Measurements from ENCODE around the gene IL17C. TPM values are rescaled to one million over a fixed set of nuclear protein-coding genes. Genes with fewer than 3 reads are reported as not detected.

IL17C gene
- total and polyA plus RNA-seq, 2 of the 8 experiments (the other 6 are each of a cell fraction or from before 2014, with no cell fraction given) = 1.1 to 1.9 TPM

- Histone ChIP-seq H3K9ac (replicated peaks in 1 of 4; ENCODE audit: extremely low read depth in 1 of 4, low read depth in 3 of 4, low read length in 3 of 4) (no peak overlapping the region), H3K4me3 (ENCODE audit: extremely low read depth in 1 of 4, insufficient read depth in 2 of 4, low read depth in 3 of 4, low read length in 4 of 4) (no peak overlapping the region), H2BK12ac (ENCODE audit: low read depth, low read length) (no peak overlapping the region), H3K4me2 (ENCODE audit: insufficient read depth in 1 of 2, low read depth in 2 of 2, low read length in 2 of 2) (no peak overlapping the region), H3K79me1 (ENCODE audit: low read depth, low read length) (no peaks in the 10 kb centered on the region), H3K23ac (ENCODE audit: insufficient read length) (no peak overlapping the region), H3K4ac (replicated peaks; ENCODE audit: insufficient read length, low read depth, low read length) (no peak overlapping the region), H2BK15ac (ENCODE audit: low read length) (no peak overlapping the region), H3K23me2 (ENCODE audit: low read depth, low read length) (no peaks in the 10 kb centered on the region), H4K20me1 (replicated peaks in 1 of 2; ENCODE audit: control insufficient read depth in 1 of 2, insufficient read depth in 2 of 2, low read length in 2 of 2) (peaks cover 0 to 2% of the 10 kb centered on the region in 2 experiments), H2BK120ac (replicated peaks; ENCODE audit: low read depth, low read length) (no peak overlapping the region), H3K27me3 (replicated peaks in 1 of 4; ENCODE audit: control insufficient read depth in 3 of 4, extremely low read depth in 1 of 4, insufficient read depth in 3 of 4, low read length in 3 of 4) (no peaks in the 10 kb centered on the region), H3K9me3 (ENCODE audit: insufficient read depth in 2 of 2, low read depth in 1 of 2, low read length in 1 of 2) (no peaks in the 10 kb centered on the region), H3K56ac (replicated peaks; ENCODE audit: insufficient read length, low read depth, low read length) (no peak overlapping the region), H3K27ac (ENCODE audit: low read depth, low read length) (no peak overlapping the region), H4K91ac (replicated peaks; ENCODE audit: insufficient read length, low read length) (no peak overlapping the region), H2BK5ac (ENCODE audit: low read depth, low read length) (no peak overlapping the region), H2AFZ (ENCODE audit: low read length) (no peak overlapping the region), H3K18ac (ENCODE audit: extremely low read depth, low read length) (no peak overlapping the region), H2AK5ac (ENCODE audit: low read depth, low read length) (no peak overlapping the region), H3K4me1 (replicated peaks in 1 of 4; ENCODE audit: control insufficient read depth in 3 of 4, insufficient read depth in 4 of 4, low read length in 3 of 4) (peaks cover 0 to 5% (median 3%) of the 10 kb centered on the region in 4 experiments; a peak in 4 of 7 replicates), H4K8ac (ENCODE audit: extremely low read depth, insufficient read depth, low read length) (no peak overlapping the region), H2BK20ac (ENCODE audit: low read length) (no peak overlapping the region), H3K79me2 (ENCODE audit: control insufficient read depth in 1 of 2, insufficient read depth in 2 of 2, low read length in 2 of 2) (0 out of 4 replicates have a peak, but pooled peaks cover 0 to 2% of the 10 kb centered on the region in 2 experiments), H3K14ac (ENCODE audit: insufficient read length) (no peak overlapping the region), H4K5ac (ENCODE audit: insufficient read length, low read depth, low read length) (no peak overlapping the region), H3K36me3 (ENCODE audit: control insufficient read depth in 2 of 4, insufficient read depth in 4 of 4, low read length in 3 of 4) (no peaks in the 10 kb centered on the region)
- ChIA-PET POLR2A (ENCODE audit: partially characterized antibody) (interaction anchor here (1.2 to 4.2 kb wide), 2 partner anchors 15 to 31 kb away, joined by 4 to 13 read pairs; partner anchors contain the start of gene IL17C), CTCF (ENCODE audit: partially characterized antibody) (interaction anchor here (3.4 to 9.7 kb wide), 4 partner anchors 11 to 33 kb away, joined by 12 to 87 read pairs (median 35); partner anchors contain the start of gene SNAI3)
- DNase-seq (ENCODE audit: low read depth in 1 of 2, low spot score in 2 of 2) (no peak), FAIRE-seq (no peak)
- 91% methylated on average over 10 of the region's 10 CpGs; no CpG with 5 or more reads in 1 of the 2 experiments for WGBS, 2 experiments (ENCODE audit: extremely low coverage in 1 of 2, insufficient coverage in 1 of 2, insufficient read length in 1 of 2, insufficient replicate concordance in 2 of 2, low coverage in 1 of 2, low lambda C conversion rate in 2 of 2, missing lambda C conversion rate in 1 of 2)
- no peak for TF ChIP-seq TBP (IDR thresholded peaks at IDR 0.05; ENCODE audit: low read depth, low read length)
These were observed 31.6 kb downstream of the IL17C start for GRCh38 chr16:88669980-88670379.

Measured in H1 (cell line).